Left lobe of liver (tissue), 2 donors: ENCODE results near the gene ZC3HAV1L. TPM values are rescaled to one million over a fixed set of nuclear protein-coding genes. Genes with fewer than 3 reads are reported as not detected.
A peak's percentile ranks its signal among the peaks of the same experiment; 100 is the strongest.
"Not testable (repeated sequence)": the region's sequence is repeated elsewhere in the genome, so short reads cannot be mapped to it uniquely, and the experiment has no call there.

ENCODE experiments used
- ATAC-seq: fragments of 200-7000 bp; cut with Tn5 transposase; one replicate; pipeline ENCODE4 v1.9.1; 2020; ENCODE audit warnings: mild to moderate bottlenecking, moderate library complexity
- DNase-seq: peaks from one replicate; pipeline ENCODE4 v3.0.0-alpha.2; 2020; ENCODE audit warnings: low spot score
- total RNA-seq: library from RNA; stranded (reverse); gene quantifications from one replicate; pipeline ENCODE4 v1.2.1, GENCODE V29; 2021
- donor health status: DM: no; HTN: no; CAD: no; lungs with moderate emphysema.
- donor health status: DM: no; HTN: yes; CAD: no.

Gene ZC3HAV1L
- 0.93 TPM for total RNA-seq

DNA sequence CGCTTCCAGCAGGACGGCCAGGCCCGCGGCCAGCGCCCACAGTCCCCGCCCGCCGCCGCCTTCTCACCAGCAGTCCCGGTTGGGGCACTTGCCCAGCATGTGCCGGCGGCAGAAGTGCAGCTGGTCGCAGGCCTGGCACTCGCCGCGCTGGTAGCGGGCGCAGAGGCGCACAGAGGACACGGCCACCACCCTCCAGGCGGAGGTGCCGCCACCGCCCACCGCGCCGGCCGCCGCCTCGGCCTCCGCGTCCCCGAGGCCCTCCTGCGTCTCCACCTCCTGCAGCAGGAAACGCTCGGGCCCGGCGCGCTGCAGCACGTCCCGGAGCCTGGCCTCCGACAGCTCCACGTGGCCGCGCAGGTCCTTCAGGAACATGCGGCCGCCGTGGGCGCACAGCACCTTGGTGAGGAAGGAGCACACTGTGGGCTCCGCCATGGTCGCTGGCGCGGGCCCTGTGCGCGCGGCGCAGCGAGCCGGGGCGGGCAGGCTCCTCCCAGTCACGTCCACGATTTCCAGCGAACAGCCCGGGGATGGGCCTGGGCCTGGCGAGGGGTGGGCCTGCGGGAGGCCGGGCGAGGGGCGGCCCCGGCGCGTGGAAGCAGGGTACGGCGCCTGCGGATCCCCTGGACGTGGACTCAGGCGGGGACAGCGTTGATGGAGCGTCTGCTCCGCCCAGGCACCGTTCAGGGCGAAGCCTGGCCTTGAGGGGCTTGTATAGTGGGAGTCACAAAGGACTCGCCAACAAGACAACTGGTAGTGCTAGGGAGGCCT, at the start of gene ZC3HAV1L:
Gene ZC3HAV1L, minus strand, starts transcription at position 457 of the 768 bp plus-strand sequence. Its CDS starts 25 bp downstream, at position 432.
- DNase-seq (peak; percentile 52), ATAC-seq (peak; percentile 85)

- no peak for ATAC-seq
- DNase-seq: no peak
These were observed 48.9 kb upstream of the ZC3HAV1L start for GRCh38 chr7:139084709-139085108.

- ATAC-seq (peak; percentile 54), DNase-seq (no peak)
These were observed 45.7 kb upstream of the ZC3HAV1L start for GRCh38 chr7:139081584-139081983.

GRCh38 chr7:139080905-139081304, 45.1 kb upstream of the ZC3HAV1L start:
- no peak for DNase-seq
- peak; percentile 65 for ATAC-seq

GRCh38 chr7:139079861-139080260, 44.0 kb upstream of the ZC3HAV1L start:
- DNase-seq (no peak), ATAC-seq (no peak)

DNA sequence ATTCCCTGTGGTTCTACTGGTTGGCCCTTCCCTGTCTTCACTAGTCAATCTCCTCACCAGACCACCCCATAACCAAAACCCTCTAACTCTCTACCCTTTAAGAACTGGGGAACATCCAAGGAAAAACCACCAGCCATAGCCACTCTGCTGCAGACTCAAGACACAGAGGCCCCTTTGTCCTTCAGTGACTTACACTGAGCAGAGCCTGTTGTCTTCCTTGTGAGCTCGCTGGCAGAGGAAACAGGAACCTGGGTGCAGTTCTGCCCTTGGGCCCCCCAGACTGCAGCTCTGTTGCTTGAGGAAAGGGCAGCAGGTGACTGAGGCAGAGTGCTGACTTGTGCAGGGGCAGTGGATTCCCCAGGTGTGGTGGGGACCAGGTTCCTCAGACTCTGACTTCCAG, 43.1 kb upstream of the ZC3HAV1L start:
- ATAC-seq (no peak), DNase-seq (no peak)

GRCh38 chr7:139078399-139078798, 42.6 kb upstream of the ZC3HAV1L start:
- no peak for ATAC-seq

DNA sequence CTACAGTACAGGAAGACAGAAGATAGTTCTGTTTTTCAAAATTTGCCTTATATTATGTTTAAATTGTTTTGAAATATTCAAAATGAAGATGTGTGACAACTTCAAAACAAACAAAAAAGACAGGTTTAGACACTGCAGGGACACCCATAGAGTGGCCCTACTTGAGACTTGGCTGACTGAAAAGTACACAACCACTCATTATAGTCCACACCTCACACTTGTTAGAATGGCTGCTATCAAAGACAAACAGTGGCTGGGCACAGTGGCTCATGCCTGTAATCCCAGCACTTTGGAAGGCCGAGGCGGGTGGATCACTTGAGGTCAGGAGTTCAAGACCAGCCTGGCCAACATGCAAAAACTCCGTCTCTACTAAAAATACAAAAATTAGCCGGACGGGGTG, 41.9 kb upstream of the ZC3HAV1L start:
- not testable (repeated sequence) for DNase-seq, ATAC-seq

More at GRCh38 chr7:139078399-139078798, 42.6 kb upstream of the ZC3HAV1L start:
- no peak for DNase-seq

DNA sequence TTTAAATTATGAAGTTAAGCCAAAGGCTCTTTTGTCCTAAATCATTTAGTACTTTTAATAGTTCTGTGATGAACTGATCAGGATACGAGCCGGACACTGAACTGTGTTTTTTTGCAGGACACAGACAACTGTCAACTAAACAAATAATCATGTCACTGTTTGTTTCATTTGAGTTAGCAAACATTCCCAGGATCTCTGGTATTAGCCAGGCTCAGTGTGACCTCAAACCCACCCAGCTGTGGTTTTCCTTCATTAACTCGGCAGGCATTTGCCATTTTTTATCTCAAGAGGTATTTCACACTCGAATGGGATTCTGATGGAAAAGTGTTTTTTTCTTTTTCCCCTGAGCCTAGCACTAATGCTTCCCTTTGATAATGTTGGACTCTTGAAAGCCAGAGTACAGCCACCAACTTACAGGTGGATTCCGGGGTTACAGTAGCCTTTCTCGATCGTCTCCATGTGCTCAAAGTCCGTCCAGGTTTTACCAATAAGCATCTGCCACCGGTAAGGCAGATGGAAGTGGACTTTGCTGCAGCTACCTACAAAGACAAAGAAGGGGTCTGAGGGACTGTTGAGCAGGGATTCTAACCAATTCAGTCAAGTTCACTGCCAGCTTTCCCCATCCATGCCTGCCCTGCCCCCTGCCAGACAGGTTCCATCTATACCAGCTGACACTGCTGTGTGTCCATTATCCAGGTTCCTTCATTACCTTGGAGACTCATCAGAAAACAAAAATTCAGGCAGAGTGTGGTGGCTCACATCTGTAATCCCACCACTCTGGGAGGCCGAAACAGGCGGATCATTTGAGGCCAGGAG, 40.2 kb upstream of the ZC3HAV1L start:
- peak; percentile 60 for ATAC-seq
- no peak for DNase-seq

DNA sequence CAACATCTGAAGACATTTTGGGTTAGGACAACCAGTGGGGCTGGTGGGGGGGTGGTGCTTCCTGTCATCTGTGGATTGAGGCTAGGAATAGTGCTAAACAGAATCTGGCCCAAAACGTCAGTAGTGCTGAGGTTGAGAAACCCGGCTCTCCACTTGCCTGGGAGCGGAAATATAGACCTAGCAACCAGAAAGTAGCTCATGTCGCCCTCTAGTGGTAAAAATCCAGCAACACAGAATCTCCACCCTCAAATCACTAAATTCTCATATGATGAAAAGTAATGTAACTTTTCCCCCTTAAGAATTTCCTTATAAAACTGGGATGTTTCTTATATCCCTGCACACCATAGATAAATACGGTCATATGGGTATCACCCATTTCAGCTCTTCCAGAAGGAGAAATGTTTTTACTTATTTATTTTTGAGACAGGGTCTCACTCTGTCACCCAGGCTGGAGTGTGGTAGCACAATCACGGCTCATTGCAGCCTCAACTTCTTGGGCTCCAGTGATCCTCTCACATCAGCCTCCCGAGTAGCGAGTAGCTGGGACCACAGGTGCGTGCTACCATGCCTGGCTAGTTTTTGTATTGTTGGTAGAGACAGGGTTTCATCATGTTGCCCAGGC, 39.3 kb upstream of the ZC3HAV1L start:
- DNase-seq (peak; percentile 67), ATAC-seq (peak; percentile 95)

DNA sequence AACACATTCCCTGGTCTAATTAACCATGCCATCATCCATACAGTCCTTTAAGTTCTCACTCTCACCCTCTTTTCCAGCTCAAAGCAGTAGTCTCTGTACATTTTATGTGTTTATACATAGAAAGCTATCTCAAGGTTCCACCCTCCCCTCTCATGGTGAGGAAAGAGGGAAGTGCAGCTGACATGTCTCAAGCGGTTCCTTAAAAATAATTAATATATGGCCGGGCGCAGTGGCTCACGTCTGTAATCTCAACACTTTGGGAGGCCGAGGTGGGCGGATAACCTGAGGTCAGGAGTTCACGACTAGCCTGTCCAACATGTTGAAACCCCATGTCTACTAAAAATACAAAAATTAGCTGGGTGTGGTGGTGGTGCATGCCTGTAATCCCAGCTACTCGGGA, 37.0 kb upstream of the ZC3HAV1L start:
- no peak for ATAC-seq
- no peak for DNase-seq

DNA sequence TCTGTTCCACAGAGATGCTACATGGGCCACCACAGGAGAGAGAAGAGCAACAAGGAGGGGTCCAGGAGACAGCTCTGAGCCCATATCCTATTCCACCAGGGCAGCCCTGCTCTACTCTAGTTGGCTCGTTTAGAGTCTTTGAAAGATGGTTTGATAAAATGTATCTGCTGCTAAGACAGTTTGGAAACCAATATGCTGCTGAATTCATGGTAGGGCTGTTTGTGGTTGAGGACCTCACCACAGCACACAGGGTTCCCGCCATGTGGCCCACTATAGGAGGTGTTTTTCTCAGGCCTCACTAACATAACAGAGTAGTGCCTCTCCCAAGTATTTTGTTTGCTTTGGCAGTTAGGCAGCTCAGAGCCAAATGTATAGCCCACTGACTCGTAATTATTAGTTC, 35.8 kb upstream of the ZC3HAV1L start:
- DNase-seq: no peak
- no peak for ATAC-seq

GRCh38 chr7:139068544-139069399, 32.9 kb upstream of the ZC3HAV1L start:
- DNase-seq (no peak), ATAC-seq (peak; percentile 7)

DNA sequence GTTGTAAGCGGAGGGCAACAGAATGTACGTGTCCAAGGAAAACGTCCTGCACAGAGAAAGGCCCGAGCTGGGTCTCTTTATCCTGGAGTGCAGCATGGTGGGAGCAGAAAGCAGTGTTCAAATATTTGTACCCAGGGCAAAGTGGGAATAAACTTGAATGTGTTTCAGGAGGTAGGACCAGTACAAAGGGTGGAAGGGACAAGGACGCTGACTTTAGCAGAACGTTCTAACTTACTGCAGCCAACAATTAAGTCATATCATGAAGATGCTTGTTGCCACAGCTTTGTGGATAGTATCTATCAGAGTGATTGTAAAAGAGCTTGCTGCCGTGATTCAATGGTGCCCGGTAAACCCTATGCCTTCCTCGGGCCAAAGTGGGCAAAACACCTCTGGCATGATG, 30.5 kb upstream of the ZC3HAV1L start:
- no peak for DNase-seq
- ATAC-seq: peak; percentile 81

DNA sequence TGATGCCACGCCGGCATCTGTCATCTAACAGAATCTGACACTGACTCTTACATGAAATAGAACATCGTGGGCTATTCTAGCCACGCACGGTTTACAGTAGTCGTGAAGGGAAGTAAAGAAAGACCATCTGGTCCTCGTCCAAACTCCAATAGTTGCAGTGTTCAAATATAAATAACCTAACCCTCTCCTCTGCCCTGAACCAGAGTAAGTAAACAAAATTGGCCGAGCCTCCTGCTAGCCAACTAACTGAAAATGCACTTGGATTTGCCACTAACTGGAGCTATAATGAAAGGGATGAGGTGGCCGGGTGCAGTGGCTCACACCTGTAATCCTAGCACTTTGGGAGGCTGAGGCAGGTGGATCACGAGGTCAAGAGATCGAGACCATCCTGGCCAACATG, 29.5 kb upstream of the ZC3HAV1L start:
- DNase-seq (peak; percentile 58), ATAC-seq (peak; percentile 85)

DNA sequence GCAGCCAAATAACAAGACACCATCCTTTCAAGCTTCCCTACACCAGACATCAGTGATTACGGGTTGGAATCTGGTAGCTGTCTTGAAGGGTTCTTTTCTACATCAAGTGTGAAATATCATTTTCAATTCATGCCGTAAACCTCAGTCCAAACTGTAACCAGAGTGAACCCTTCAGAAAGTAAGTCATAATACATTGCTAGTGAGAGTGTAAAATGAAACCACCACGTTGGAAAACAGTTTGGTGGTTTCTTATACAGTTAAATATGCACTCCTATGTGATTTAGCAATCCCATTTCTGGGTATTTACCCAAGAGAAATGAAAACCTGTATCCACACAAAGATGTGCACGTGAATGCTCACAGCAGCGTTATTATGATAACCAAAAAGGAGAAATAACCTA, 25.6 kb upstream of the ZC3HAV1L start:
- DNase-seq: no peak
- ATAC-seq: no peak

DNA sequence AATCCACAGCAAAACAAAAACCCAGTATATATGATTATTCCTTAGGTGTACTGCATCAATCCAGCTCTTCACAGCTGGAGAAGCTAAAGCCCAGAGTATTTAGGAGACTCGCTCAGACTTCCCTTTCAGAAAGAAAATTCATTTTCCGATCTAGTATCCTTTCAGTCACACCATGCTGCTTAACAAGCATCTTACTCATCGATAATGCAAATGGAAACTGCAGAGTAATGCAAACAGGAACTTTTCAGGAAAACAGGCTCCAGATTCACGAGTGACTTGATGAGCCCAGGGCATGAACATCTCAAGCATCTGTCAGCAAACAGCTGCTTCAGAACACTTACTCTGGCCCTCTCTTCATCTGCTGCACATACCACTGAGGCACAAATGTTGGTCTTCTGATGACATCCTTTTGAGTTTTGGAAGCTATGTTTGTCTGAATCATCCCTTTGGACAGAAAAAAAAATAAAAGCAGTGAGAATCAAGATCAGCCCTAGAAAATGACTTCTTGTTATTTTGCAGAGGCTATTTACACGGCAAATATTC, 24.9 kb upstream of the ZC3HAV1L start:
- DNase-seq: no peak
- ATAC-seq: no peak

DNA sequence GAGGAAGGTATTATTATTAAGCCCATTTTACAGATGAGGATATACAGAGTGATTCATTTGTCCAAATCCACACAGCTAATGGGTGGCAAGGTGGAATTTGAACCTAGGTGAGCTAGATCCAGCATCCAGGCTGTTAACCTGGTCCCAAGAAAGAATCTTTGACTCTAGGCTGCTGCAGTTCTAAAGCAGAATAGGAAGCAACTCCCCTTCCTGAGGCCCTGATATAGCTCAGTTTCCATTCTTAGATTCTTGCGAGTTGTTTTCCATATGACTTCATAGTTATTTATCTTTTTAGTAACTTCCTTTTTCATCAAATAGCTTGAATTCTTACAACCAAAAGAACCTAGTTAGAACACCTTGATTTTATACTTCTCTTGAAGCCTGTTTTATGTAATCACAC, 24.1 kb upstream of the ZC3HAV1L start:
- no peak for ATAC-seq
- DNase-seq: no peak

- DNase-seq: no peak
- no peak for ATAC-seq
These were observed 23.1 kb upstream of the ZC3HAV1L start for GRCh38 chr7:139058943-139059342.

DNA sequence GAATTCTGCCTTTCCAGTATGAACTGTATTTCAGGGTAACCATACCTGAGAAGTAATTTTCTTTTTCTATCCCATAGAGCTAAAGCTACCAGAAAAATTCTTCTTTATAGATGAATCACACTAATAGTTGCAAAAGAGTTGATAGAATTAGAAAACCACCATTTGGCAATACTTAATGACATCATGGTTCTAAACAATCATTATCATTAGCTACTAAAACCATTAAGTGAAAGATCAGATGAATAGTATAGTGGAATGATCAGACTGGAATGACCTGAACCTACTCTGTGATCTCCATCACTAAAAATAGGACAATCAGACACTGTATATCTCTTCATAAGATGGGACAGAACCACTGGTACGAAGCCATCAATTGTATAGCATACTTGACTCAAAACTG, 19.8 kb upstream of the ZC3HAV1L start:
- no peak for DNase-seq
- no peak for ATAC-seq
